GM23338 (cell line): ENCODE data around the gene TPM1. TPM values are rescaled to one million over a fixed set of nuclear protein-coding genes. Genes with fewer than 3 reads are reported as not detected.

Source experiments
- ATAC-seq: fragments of 200-7000 bp; cut with Tn5 transposase; 3 replicates; pipeline ENCODE4 v1.9.1; 2020
- DNase-seq: peaks from one replicate; pipeline ENCODE4 v3.0.0-alpha.2; 2015; ENCODE audit warnings: low spot score
- H2AFZ ChIP-seq: fragments of 200-600 bp; sonication (generic); 2 replicates; pipeline ENCODE4 v1.8.0; 2016; ENCODE audit warnings: antibody characterized with exemption, mild to moderate bottlenecking, moderate library complexity
- H3F3A ChIP-seq: fragments of 200-600 bp; sonication (generic); replicated peaks from 2 replicates; pipeline ENCODE4 v1.8.0; 2017; ENCODE audit warnings: antibody characterized with exemption, mixed run types, low read depth
- H3K27ac ChIP-seq: fragments of 200-600 bp; sonication (generic); 2 replicates; pipeline ENCODE4 v1.6.1; 2016; ENCODE audit warnings: low read depth
- H3K27me3 ChIP-seq: fragments of 200-600 bp; sonication (generic); 2 replicates; pipeline ENCODE4 v1.8.0; 2016; ENCODE audit warnings: mild to moderate bottlenecking, mixed run types, moderate library complexity; ENCODE audit not compliant: insufficient read depth
- H3K36me3 ChIP-seq: fragments of 200-600 bp; sonication (generic); 2 replicates; pipeline ENCODE4 v1.8.0; 2016; ENCODE audit warnings: mild to moderate bottlenecking; ENCODE audit not compliant: insufficient read depth
- H3K4me1 ChIP-seq: fragments of 200-600 bp; sonication (generic); 2 replicates; pipeline ENCODE4 v1.8.0; 2016; ENCODE audit warnings: mild to moderate bottlenecking, moderate library complexity; ENCODE audit not compliant: insufficient read depth
- H3K4me2 ChIP-seq: fragments of 200-600 bp; sonication (generic); 2 replicates; pipeline ENCODE4 v1.7.1; 2017; ENCODE audit warnings: mixed run types
- H3K4me3 ChIP-seq: fragments of 200-600 bp; sonication (generic); 2 replicates; pipeline ENCODE4 v1.6.1; 2016; ENCODE audit warnings: mixed run types
- H3K79me2 ChIP-seq: fragments of 200-600 bp; sonication (generic); replicated peaks from 2 replicates; pipeline ENCODE4 v1.8.0; 2017; ENCODE audit warnings: mild to moderate bottlenecking; ENCODE audit not compliant: insufficient read depth
- H3K9me2 ChIP-seq: fragments of 200-600 bp; sonication (generic); 2 replicates; pipeline ENCODE4 v1.8.0; 2017; ENCODE audit not compliant: insufficient read depth
- H4K20me1 ChIP-seq: fragments of 200-600 bp; sonication (generic); replicated peaks from 2 replicates; pipeline ENCODE4 v1.8.0; 2017; ENCODE audit warnings: mild to moderate bottlenecking; ENCODE audit not compliant: insufficient read depth
- H3K27ac Mint-ChIP-seq: 2 replicates; pipeline ENCODE4 v1.8.0; 2020; ENCODE audit warnings: inconsistent platforms, mild to moderate bottlenecking, moderate library complexity, mixed read lengths
- H3K27me3 Mint-ChIP-seq: 3 replicates; pipeline ENCODE4 v1.8.0; 2022; ENCODE audit warnings: low read depth, mild to moderate bottlenecking, moderate library complexity, mixed read lengths, inconsistent platforms; ENCODE audit not compliant: insufficient read depth, poor library complexity
- H3K36me3 Mint-ChIP-seq: 3 replicates; pipeline ENCODE4 v1.8.0; 2021; ENCODE audit warnings: low read depth, mild to moderate bottlenecking, inconsistent platforms, moderate library complexity, mixed read lengths
- H3K4me1 Mint-ChIP-seq: 3 replicates; pipeline ENCODE4 v1.8.0; 2020; ENCODE audit warnings: mild to moderate bottlenecking, inconsistent platforms, mixed read lengths
- H3K4me3 Mint-ChIP-seq: 3 replicates; pipeline ENCODE4 v1.8.0; 2021; ENCODE audit warnings: moderate library complexity, mild to moderate bottlenecking, inconsistent platforms, mixed read lengths
- H3K9me3 Mint-ChIP-seq: 3 replicates; pipeline ENCODE4 v1.8.0; 2020; ENCODE audit warnings: moderate library complexity, mild to moderate bottlenecking, inconsistent platforms, mixed read lengths
- CREB1 ChIP-seq: fragments of 250-450 bp; sonication (Bioruptor Pico); IDR thresholded peaks from 2 replicates; pipeline ENCODE4 v1.5.0; 2020; ENCODE audit warnings: low read depth, mild to moderate bottlenecking, moderate library complexity
- CTCF ChIP-seq, 2 experiments: fragments of 200-600 bp in 1 of 2; sonication (generic) in 1 of 2; conservative IDR thresholded peaks; 2 replicates each; pipeline versions ENCODE4 v1.5.1 to v1.6.1; 2016 to 2017; ENCODE audit warnings: antibody characterized with exemption in 2 of 2, low read depth in 2 of 2, mild to moderate bottlenecking in 2 of 2, moderate library complexity in 1 of 2
- EZH2 ChIP-seq: fragments of 200-600 bp; sonication (generic); IDR thresholded peaks from one replicate; pipeline ENCODE4 v1.8.0; 2017; ENCODE audit warnings: antibody characterized with exemption, mild to moderate bottlenecking, low read depth; ENCODE audit not compliant: unreplicated experiment
- EZH2phosphoT487 ChIP-seq: fragments of 200-600 bp; sonication (generic); IDR thresholded peaks from one replicate; pipeline ENCODE4 v1.8.1; 2018; ENCODE audit warnings: antibody characterized with exemption; ENCODE audit not compliant: unreplicated experiment
- JUNB ChIP-seq: IDR thresholded peaks from one replicate; pipeline ENCODE4 v1.6.1; 2016; ENCODE audit warnings: antibody characterized with exemption; ENCODE audit not compliant: unreplicated experiment
- NANOG ChIP-seq: IDR thresholded peaks from 2 replicates; pipeline ENCODE4 v1.6.1; 2016; ENCODE audit warnings: antibody characterized with exemption, borderline replicate concordance
- POLR2AphosphoS5 ChIP-seq: IDR thresholded peaks from 2 replicates; pipeline ENCODE4 v1.6.1; 2016; ENCODE audit warnings: antibody characterized with exemption, low read depth
- ZNF114 ChIP-seq: fragments of 250-450 bp; sonication (Bioruptor Pico); IDR thresholded peaks from 2 replicates; pipeline ENCODE4 v1.5.0; 2020; ENCODE audit warnings: mild to moderate bottlenecking, moderate library complexity
- ZNF331 ChIP-seq: fragments of 250-450 bp; sonication (Bioruptor Pico); IDR thresholded peaks from 2 replicates; pipeline ENCODE4 v1.5.0; 2020; ENCODE audit warnings: low read depth, mild to moderate bottlenecking, moderate library complexity
- polyA plus RNA-seq: library from polyadenylated mRNA; unstranded; fragments of >200 nt; fragmentation: Nextera tagmentation; extraction: Ambion mirVana; gene quantifications from 2 replicates; pipeline ENCODE4 v1.2.1, GENCODE V29; 2016
- total RNA-seq: library from RNA; depleted of rRNA; stranded (reverse); fragments of >200 nt; shearing (Covaris generic); gene quantifications from 2 replicates; pipeline ENCODE4 v1.2.3, GENCODE V29; 2014
- TF ChIP-seq, protein P1 (sequence below): IDR thresholded peaks from one replicate; pipeline ENCODE4 v1.6.1; 2018; ENCODE audit warnings: antibody characterized with exemption; ENCODE audit not compliant: unreplicated experiment
- TF ChIP-seq, protein P2 (sequence below): fragments of 250-450 bp; sonication (Bioruptor Pico); IDR thresholded peaks from 2 replicates; pipeline ENCODE4 v1.5.0; 2020; ENCODE audit warnings: mild to moderate bottlenecking, moderate library complexity
- TF ChIP-seq, protein P3 (sequence below): IDR thresholded peaks from 2 replicates; pipeline ENCODE4 v1.6.1; 2016; ENCODE audit warnings: antibody characterized with exemption

TPM1 gene
- total and polyA plus RNA-seq, 2 experiments from 2014 or later, result 449 to 913 TPM

DNA sequence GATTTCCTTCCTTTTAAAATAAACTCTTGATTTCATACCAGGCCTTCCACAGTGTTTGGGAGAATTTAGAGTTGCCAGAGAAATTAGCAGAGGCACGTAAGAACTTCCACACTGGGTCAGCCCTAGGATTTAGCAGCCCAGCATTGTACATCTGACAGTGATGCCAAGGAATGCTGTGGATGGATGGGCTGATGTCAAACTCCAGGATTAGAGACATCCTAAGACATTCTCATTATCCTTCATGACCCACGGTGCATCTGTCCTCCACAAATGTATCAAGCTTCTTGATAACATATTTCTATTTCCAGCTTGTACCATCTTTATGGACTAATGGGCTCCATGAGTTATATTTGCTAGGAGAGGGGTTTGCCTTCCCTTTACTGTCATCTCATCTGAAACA lies 8.0 kb upstream of the TPM1 start:
- no peaks in the 10 kb centered on the region for H3K27me3 ChIP-seq
- H3K4me2 ChIP-seq, result no peak overlapping the region
- H3K9me2 ChIP-seq, result no peaks in the 10 kb centered on the region
- H3K4me3 ChIP-seq, result no peak overlapping the region
- no peak overlapping the region for H2AFZ ChIP-seq
- H3K4me1 Mint-ChIP-seq, result peaks cover 13% of the 10 kb centered on the region
- H3K36me3 ChIP-seq, result no peaks in the 10 kb centered on the region
- H3K9me3 Mint-ChIP-seq, result no peaks in the 10 kb centered on the region
- H3K79me2 ChIP-seq, result no peaks in the 10 kb centered on the region
- no peak overlapping the region for H3K4me3 Mint-ChIP-seq
- H3F3A ChIP-seq, result 0 out of 2 replicates have a peak, but pooled peaks cover 5% of the 10 kb centered on the region
- no peaks in the 10 kb centered on the region for H4K20me1 ChIP-seq
- H3K27ac Mint-ChIP-seq, result no peak overlapping the region
- H3K4me1 ChIP-seq, result peaks cover 11% of the 10 kb centered on the region; the same call in 1 of the 2 replicates
- ATAC-seq (no peak), DNase-seq (no peak)
- peaks cover 5% of the 10 kb centered on the region for H3K27me3 Mint-ChIP-seq
- no peak for TF ChIP-seq EZH2
- no peak for TF ChIP-seq NANOG
- TF ChIP-seq POLR2AphosphoS5, result no peak
- TF ChIP-seq, protein P1, sequence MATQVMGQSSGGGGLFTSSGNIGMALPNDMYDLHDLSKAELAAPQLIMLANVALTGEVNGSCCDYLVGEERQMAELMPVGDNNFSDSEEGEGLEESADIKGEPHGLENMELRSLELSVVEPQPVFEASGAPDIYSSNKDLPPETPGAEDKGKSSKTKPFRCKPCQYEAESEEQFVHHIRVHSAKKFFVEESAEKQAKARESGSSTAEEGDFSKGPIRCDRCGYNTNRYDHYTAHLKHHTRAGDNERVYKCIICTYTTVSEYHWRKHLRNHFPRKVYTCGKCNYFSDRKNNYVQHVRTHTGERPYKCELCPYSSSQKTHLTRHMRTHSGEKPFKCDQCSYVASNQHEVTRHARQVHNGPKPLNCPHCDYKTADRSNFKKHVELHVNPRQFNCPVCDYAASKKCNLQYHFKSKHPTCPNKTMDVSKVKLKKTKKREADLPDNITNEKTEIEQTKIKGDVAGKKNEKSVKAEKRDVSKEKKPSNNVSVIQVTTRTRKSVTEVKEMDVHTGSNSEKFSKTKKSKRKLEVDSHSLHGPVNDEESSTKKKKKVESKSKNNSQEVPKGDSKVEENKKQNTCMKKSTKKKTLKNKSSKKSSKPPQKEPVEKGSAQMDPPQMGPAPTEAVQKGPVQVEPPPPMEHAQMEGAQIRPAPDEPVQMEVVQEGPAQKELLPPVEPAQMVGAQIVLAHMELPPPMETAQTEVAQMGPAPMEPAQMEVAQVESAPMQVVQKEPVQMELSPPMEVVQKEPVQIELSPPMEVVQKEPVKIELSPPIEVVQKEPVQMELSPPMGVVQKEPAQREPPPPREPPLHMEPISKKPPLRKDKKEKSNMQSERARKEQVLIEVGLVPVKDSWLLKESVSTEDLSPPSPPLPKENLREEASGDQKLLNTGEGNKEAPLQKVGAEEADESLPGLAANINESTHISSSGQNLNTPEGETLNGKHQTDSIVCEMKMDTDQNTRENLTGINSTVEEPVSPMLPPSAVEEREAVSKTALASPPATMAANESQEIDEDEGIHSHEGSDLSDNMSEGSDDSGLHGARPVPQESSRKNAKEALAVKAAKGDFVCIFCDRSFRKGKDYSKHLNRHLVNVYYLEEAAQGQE, result no peak
- no peak for TF ChIP-seq ZNF331 (CRISPR knock-in tag)
- no peak for TF ChIP-seq CTCF (conservative IDR thresholded peaks at IDR 0.05; ENCODE audit: low read depth in 2 of 2)
- no peak for TF ChIP-seq EZH2phosphoT487
- no peak for TF ChIP-seq JUNB
- TF ChIP-seq, protein P2, sequence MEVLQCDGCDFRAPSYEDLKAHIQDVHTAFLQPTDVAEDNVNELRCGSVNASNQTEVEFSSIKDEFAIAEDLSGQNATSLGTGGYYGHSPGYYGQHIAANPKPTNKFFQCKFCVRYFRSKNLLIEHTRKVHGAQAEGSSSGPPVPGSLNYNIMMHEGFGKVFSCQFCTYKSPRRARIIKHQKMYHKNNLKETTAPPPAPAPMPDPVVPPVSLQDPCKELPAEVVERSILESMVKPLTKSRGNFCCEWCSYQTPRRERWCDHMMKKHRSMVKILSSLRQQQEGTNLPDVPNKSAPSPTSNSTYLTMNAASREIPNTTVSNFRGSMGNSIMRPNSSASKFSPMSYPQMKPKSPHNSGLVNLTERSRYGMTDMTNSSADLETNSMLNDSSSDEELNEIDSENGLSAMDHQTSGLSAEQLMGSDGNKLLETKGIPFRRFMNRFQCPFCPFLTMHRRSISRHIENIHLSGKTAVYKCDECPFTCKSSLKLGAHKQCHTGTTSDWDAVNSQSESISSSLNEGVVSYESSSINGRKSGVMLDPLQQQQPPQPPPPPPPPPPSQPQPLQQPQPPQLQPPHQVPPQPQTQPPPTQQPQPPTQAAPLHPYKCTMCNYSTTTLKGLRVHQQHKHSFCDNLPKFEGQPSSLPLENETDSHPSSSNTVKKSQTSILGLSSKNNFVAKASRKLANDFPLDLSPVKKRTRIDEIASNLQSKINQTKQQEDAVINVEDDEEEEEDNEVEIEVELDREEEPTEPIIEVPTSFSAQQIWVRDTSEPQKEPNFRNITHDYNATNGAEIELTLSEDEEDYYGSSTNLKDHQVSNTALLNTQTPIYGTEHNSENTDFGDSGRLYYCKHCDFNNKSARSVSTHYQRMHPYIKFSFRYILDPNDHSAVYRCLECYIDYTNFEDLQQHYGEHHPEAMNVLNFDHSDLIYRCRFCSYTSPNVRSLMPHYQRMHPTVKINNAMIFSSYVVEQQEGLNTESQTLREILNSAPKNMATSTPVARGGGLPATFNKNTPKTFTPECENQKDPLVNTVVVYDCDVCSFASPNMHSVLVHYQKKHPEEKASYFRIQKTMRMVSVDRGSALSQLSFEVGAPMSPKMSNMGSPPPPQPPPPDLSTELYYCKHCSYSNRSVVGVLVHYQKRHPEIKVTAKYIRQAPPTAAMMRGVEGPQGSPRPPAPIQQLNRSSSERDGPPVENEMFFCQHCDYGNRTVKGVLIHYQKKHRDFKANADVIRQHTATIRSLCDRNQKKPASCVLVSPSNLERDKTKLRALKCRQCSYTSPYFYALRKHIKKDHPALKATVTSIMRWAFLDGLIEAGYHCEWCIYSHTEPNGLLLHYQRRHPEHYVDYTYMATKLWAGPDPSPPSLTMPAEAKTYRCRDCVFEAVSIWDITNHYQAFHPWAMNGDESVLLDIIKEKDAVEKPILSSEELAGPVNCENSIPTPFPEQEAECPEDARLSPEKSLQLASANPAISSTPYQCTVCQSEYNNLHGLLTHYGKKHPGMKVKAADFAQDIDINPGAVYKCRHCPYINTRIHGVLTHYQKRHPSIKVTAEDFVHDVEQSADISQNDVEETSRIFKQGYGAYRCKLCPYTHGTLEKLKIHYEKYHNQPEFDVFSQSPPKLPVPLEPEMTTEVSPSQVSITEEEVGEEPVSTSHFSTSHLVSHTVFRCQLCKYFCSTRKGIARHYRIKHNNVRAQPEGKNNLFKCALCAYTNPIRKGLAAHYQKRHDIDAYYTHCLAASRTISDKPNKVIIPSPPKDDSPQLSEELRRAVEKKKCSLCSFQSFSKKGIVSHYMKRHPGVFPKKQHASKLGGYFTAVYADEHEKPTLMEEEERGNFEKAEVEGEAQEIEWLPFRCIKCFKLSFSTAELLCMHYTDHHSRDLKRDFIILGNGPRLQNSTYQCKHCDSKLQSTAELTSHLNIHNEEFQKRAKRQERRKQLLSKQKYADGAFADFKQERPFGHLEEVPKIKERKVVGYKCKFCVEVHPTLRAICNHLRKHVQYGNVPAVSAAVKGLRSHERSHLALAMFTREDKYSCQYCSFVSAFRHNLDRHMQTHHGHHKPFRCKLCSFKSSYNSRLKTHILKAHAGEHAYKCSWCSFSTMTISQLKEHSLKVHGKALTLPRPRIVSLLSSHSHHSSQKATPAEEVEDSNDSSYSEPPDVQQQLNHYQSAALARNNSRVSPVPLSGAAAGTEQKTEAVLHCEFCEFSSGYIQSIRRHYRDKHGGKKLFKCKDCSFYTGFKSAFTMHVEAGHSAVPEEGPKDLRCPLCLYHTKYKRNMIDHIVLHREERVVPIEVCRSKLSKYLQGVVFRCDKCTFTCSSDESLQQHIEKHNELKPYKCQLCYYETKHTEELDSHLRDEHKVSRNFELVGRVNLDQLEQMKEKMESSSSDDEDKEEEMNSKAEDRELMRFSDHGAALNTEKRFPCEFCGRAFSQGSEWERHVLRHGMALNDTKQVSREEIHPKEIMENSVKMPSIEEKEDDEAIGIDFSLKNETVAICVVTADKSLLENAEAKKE (CRISPR knock-in tag), result no peak
- TF ChIP-seq, protein P3, sequence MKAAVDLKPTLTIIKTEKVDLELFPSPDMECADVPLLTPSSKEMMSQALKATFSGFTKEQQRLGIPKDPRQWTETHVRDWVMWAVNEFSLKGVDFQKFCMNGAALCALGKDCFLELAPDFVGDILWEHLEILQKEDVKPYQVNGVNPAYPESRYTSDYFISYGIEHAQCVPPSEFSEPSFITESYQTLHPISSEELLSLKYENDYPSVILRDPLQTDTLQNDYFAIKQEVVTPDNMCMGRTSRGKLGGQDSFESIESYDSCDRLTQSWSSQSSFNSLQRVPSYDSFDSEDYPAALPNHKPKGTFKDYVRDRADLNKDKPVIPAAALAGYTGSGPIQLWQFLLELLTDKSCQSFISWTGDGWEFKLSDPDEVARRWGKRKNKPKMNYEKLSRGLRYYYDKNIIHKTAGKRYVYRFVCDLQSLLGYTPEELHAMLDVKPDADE, result no peak
- no peak for TF ChIP-seq ZNF114 (CRISPR knock-in tag)
- TF ChIP-seq CREB1 (CRISPR knock-in tag), result no peak
- no peak overlapping the region for H3K27ac ChIP-seq
- no peaks in the 10 kb centered on the region for H3K36me3 Mint-ChIP-seq
